Osteoblast (primary cell): ENCODE results near the gene B3GNT9. TPM values are rescaled to one million over a fixed set of nuclear protein-coding genes. Genes with fewer than 3 reads are reported as not detected.
"Not testable (repeated sequence)": the region's sequence is repeated elsewhere in the genome, so short reads cannot be mapped to it uniquely, and the experiment has no call there.

Experiments used
- DNase-seq: peaks from one replicate; pipeline ENCODE4 v3.0.0; 2011; ENCODE audit warnings: low spot score, mixed read lengths; ENCODE audit not compliant: insufficient read length; ENCODE audit errors: missing footprints
- H2AFZ ChIP-seq: 2 replicates; pipeline ENCODE4 v1.6.0; 2011; ENCODE audit warnings: mild to moderate bottlenecking, low read length
- H3K27ac ChIP-seq: 2 replicates; pipeline ENCODE4 v1.5.1; 2011; ENCODE audit warnings: mild to moderate bottlenecking, low read depth, low read length, moderate library complexity
- H3K27me3 ChIP-seq: 2 replicates; pipeline ENCODE4 v1.6.0; 2012; ENCODE audit warnings: mild to moderate bottlenecking, control low read depth, inconsistent platforms, low read length, moderate library complexity; ENCODE audit not compliant: insufficient read depth
- H3K36me3 ChIP-seq: 2 replicates; pipeline ENCODE4 v1.5.1; 2011; ENCODE audit warnings: mild to moderate bottlenecking, low read length, control low read depth, moderate library complexity; ENCODE audit not compliant: insufficient read depth
- H3K4me1 ChIP-seq: 2 replicates; pipeline ENCODE4 v1.5.1; 2011; ENCODE audit warnings: mild to moderate bottlenecking, low read length, control low read depth, moderate library complexity; ENCODE audit not compliant: insufficient read depth
- H3K4me2 ChIP-seq: 2 replicates; pipeline ENCODE4 v1.6.0; 2011; ENCODE audit warnings: mild to moderate bottlenecking, low read length; ENCODE audit not compliant: insufficient read depth
- H3K4me3 ChIP-seq: fragments of 200-600 bp; sonication (generic); 3 replicates; pipeline ENCODE4 v1.5.1; 2012; ENCODE audit warnings: mild to moderate bottlenecking, low read length, inconsistent platforms; ENCODE audit not compliant: insufficient read depth
- H3K79me2 ChIP-seq: 2 replicates; pipeline ENCODE4 v1.6.0; 2012; ENCODE audit warnings: mild to moderate bottlenecking, low read length, control low read depth, inconsistent platforms; ENCODE audit not compliant: insufficient read depth
- H3K9me3 ChIP-seq: 2 replicates; pipeline ENCODE4 v1.5.1; 2011; ENCODE audit warnings: low read depth, low read length, control low read depth
- H4K20me1 ChIP-seq: 2 replicates; pipeline ENCODE4 v1.6.0; 2012; ENCODE audit warnings: mild to moderate bottlenecking, low read length, control low read depth; ENCODE audit not compliant: insufficient read depth
- CTCF ChIP-seq: IDR thresholded peaks from 2 replicates; pipeline ENCODE4 v1.5.1; 2011; ENCODE audit warnings: mild to moderate bottlenecking, low read depth, low read length, moderate library complexity; ENCODE audit errors: extremely low read depth
- total RNA-seq: library from RNA; depleted of rRNA; stranded (reverse); fragments of >200 nt; gene quantifications from 2 replicates; pipeline ENCODE4 v1.2.3, GENCODE V29; 2012

Gene B3GNT9
- total RNA-seq, 1 donor, result 58.6 TPM

- Histone ChIP-seq H3K79me2 (peaks cover 6% of the 10 kb centered on the region), H3K36me3 (peaks cover 39% of the 10 kb centered on the region), H4K20me1 (peaks cover 10% of the 10 kb centered on the region), H3K4me3 (no peak overlapping the region), H3K4me2 (no peak overlapping the region), H3K9me3 (no peaks in the 10 kb centered on the region), H3K4me1 (no peaks in the 10 kb centered on the region), H2AFZ (no peak overlapping the region), H3K27me3 (no peaks in the 10 kb centered on the region), H3K27ac (no peak overlapping the region)
- TF ChIP-seq CTCF, result no peak
- DNase-seq, result no peak
These were observed 22.4 kb downstream of the B3GNT9 start for GRCh38 chr16:67128417-67128816.

GRCh38 chr16:67122799-67123198 lies 28.0 kb downstream of the B3GNT9 start:
- H2AFZ ChIP-seq, H3K4me2 ChIP-seq, H3K27ac ChIP-seq, H3K9me3 ChIP-seq, H3K4me1 ChIP-seq, DNase-seq, H3K4me3 ChIP-seq, H3K27me3 ChIP-seq: not testable (repeated sequence)
- Histone ChIP-seq H3K36me3 (peaks cover 32% of the 10 kb centered on the region), H4K20me1 (peaks cover 19% of the 10 kb centered on the region), H3K79me2 (peaks cover 35% of the 10 kb centered on the region)

- DNase-seq, result no peak
- no peaks in the 10 kb centered on the region for H3K9me3 ChIP-seq
These were observed 30.8 kb downstream of the B3GNT9 start for GRCh38 chr16:67120025-67120424.

GRCh38 chr16:67117716-67118115 lies 33.1 kb downstream of the B3GNT9 start:
- no peak overlapping the region for H3K4me3 ChIP-seq
- peaks cover 30% of the 10 kb centered on the region for H3K36me3 ChIP-seq
- H2AFZ ChIP-seq, result no peak overlapping the region
- H3K79me2 ChIP-seq, result peaks cover 70% of the 10 kb centered on the region
- no peak overlapping the region for H3K4me2 ChIP-seq
- H3K9me3 ChIP-seq, result no peaks in the 10 kb centered on the region
- DNase-seq, result no peak
- H3K4me1 ChIP-seq, result peaks cover 23% of the 10 kb centered on the region
- H3K27ac ChIP-seq, result no peak overlapping the region
- no peak for TF ChIP-seq CTCF
- H3K27me3 ChIP-seq, result no peaks in the 10 kb centered on the region
- peaks cover 13% of the 10 kb centered on the region for H4K20me1 ChIP-seq

More at GRCh38 chr16:67120025-67120424, 30.8 kb downstream of the B3GNT9 start:
- TF ChIP-seq CTCF, result no peak
- Histone ChIP-seq H3K4me1 (peaks cover 19% of the 10 kb centered on the region), H3K79me2 (peaks cover 55% of the 10 kb centered on the region), H2AFZ (no peak overlapping the region), H3K4me3 (no peak overlapping the region), H3K27me3 (no peaks in the 10 kb centered on the region), H4K20me1 (peaks cover 19% of the 10 kb centered on the region), H3K27ac (no peak overlapping the region), H3K4me2 (no peak overlapping the region), H3K36me3 (peaks cover 31% of the 10 kb centered on the region)
